HG03457 (cell line): Measurements from ENCODE around the gene PRKAR2B.
A peak's percentile ranks its signal among the peaks of the same experiment; 100 is the strongest.

ENCODE experiments used
- ATAC-seq: cut with Tn5 transposase; IDR thresholded peaks from one replicate; pipeline ENCODE4 v1.9.1; 2021; ENCODE audit warnings: moderate number of reproducible peaks; ENCODE audit not compliant: unreplicated experiment

Gene PRKAR2B

GRCh38 chr7:107044347-107045194 lies at the start of gene PRKAR2B:
PRKAR2B (plus strand) TSS chr7:107044705; CDS start chr7:107044908, 203 bp downstream.
- peak; percentile 72 for ATAC-seq

GRCh38 chr7:106994833-106995232 lies 49.7 kb upstream of the PRKAR2B start:
- no peak for ATAC-seq

DNA sequence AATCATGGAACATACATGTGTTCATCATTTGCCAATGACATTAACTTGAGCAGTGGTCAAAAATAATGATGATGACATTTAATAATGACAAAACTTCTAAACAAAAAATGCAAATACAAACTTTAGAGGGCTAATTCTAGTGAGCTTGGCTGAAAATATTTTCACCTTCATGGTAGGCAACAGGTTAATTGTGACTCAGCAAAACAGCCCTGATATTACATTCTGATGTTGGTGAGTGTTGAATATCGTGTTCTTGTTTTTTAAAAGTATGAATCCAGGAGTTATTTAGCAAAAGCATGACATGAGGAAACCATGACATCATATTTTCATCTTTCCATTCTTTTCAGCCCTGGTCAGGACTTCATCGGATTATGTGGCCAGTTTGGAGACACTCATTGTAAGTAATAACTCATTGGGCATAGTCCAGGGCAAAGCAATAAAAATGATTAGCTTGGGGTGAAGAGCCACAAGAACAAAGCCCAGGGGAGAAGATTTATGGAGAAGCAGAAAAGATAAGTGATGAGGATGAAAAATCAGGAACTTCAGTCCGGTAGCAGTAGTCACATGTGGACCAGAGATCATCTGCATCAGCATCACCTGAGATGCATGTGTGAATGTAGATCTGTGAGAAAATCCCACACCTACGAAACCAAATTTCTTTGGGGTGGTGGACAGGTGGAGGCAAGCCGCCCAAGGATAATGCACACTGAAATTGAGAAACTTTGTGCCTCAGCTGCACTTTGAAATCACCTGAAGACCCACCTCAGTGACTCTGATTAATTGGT lies 46.8 kb upstream of the PRKAR2B start:
- ATAC-seq: no peak

- no peak for ATAC-seq
Observed at GRCh38 chr7:106999023-106999422, 45.5 kb upstream of the PRKAR2B start.

DNA sequence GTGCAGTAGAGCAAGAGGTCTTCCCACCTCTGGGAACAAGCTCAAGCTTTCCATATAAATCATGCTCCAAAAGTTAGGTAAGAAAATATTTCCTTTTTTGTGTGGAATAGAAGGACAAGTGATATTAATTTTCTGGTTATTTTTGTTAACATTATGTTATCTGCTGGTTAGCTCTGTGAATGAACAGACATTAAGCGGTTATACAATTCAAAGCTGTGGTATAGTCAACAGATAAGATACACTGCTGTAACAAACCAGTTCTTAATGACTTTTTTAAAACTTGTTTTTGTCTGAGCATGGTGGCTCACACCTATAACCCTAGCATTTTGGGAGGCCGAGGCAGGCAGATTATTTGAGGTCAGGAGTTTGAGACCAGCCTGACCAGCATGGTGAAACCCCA lies 43.0 kb upstream of the PRKAR2B start:
- ATAC-seq: no peak

GRCh38 chr7:107002126-107002525 lies 42.4 kb upstream of the PRKAR2B start:
- no peak for ATAC-seq

DNA sequence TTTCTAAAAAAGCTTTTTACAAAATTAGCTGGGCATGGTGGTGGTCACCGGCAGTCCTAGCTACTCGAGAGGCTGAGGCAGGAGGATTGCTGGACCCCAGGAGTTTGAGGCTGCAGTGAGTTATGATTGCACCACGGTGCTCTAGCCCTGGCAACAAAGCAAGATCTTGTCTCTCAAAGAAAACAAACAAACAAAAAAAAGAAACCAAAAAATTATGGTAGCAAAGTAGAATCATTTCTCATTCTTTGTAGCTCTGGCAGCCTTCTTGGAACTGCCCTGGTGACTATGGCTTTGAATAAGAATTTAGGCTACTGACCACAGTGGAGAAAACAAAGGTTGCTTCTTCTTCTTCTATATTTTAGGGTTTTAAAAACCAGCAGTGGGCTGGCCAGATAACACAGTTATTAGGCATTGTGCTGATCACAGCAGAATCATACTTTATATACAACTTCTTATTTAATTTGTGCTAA lies 41.9 kb upstream of the PRKAR2B start:
- no peak for ATAC-seq

DNA sequence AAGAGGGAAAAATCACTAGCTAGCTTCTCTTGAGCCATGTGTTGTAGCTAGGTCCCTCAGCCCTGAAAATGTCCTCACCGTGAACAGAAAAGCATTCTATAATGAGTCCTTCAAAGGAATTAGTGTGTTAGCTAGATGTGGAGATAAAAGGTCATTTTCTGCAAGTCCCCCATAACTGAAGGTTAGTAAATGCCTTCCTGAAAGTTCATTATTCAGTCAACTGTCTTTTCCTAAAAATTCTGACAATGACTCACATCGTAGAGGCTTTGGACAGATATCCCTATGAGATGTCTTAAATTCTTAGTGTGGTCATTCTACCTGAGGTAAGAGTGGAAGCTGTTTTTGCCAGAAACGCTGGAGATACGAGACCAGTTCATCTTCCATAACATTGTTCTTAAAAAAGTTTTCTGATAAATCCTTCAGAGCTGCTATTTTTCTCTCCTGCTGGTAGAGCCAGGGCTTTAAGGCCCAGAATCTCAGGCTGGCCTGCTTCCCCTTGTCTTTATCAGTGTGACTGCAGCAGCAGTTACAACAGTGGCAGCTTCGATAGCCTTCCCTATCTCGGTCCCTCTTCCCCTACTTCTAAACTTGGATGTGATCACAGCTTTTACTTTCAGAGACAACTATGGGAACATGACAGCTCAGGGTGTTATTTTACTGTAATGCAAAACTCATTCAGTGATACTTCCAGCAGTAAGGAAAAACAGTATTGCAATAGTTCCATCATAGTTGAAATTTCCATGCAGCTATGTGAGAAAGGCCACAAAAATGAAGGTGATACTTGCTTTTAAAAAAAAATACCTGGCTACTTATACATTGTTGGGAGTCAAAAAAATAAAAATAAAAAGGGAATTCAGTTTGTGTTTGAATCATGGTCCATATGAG lies 37.3 kb upstream of the PRKAR2B start:
- no peak for ATAC-seq

- no peak for ATAC-seq
Observed at GRCh38 chr7:107007892-107008287, 36.6 kb upstream of the PRKAR2B start.

- no peak for ATAC-seq
Observed at GRCh38 chr7:107009846-107010203, 34.7 kb upstream of the PRKAR2B start.

- ATAC-seq: no peak
Observed at GRCh38 chr7:107012691-107013090, 31.8 kb upstream of the PRKAR2B start.

DNA sequence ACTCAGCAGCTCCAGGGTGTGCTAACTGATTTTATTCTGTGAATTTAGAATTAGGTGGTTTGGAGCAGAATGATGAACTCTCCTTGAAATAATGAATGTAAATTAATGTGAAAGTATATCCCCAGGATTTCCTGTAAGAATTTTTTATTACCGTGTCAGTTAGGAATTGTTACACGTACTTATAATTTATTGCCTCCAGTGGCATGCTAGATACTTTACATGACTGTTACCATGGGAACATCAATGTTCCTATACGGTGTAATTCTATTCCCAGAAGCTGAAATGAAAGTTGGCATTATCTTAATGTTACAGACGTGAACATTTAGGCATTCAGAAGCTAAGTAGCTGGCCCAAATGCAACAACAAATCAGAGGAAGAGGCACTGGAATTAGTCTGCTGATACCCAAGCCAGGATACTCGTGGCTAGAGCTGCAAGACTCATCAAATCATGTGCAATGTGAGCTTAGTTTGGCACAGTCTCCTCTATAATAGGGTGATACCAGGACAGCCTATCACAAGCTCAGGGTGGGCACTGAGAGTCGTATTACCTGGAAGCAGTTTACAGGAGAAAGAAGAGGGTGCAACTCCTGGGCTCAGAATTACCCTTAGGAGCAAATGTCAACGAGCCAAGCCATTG lies 30.0 kb upstream of the PRKAR2B start:
- no peak for ATAC-seq

DNA sequence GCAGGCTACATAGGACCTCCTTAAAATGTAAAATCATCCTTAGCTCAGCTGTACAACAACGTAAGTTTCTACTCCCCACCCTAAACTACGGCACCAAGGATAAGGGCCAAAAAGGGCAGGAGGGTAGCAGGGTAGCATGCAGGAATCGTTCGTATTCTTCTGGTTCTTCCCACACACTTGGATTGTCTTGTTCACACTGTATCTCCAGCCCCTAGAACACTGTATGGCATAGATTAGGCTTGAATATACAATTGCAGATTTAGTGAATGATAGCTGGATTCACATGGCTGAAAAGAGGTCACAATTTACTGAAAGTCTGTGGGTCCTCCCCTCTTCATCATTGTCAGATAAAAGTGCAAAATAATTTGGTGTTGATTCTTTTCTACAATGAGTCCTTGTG lies 28.2 kb upstream of the PRKAR2B start:
- ATAC-seq: no peak

DNA sequence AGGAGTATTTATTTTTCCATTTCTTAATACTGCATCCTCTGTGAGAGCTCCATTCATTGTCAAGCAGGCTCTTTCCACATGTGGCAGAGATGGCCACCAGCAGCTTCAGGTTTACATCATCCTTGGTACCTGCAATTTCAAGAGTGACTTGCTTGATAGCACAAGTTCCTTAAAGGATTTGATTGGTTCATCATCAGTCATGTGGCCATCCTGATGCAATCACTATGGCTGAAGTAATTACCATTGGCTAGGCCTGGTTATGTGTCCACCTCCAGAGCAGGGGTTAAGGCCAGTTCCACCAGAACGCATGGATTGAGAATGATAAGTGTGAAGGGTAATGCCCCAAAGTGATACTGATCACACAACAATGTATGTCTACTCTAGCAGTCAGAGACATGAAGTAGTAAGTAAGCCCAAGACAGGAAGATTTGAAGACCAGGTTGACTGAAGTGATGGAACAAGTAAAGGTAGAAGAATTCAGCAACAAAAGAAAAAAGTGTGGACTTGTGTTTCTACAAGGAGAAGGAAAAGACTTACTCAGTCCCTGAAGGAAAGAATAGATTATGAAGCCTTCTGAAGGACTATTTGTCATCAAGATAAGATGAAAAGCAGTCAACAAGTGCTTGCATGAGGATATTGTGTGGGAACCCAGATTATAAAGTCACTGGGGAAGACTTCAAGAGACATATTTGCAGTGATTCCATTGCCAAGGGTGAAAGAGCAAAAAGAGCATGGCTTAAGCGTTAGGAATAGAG lies 26.4 kb upstream of the PRKAR2B start:
- no peak for ATAC-seq

DNA sequence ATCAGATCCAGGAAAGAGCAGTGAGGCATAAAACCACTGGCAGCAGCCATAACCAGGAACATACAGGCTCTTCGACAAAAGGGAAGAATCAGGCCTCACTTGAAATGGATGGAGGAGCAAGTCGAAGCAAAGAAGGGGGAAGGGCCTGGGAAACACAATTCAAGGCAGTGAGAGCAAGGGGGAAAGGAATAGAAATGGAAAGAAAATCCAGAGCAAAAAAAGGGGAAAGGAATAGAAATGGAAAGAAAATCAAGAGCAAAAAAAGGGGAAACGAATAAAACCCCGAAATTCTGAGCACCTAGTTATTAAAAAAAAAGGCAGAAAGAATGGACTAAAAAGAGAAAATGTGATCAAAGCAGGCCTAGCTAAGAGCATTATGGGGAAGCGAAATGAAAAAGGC lies 24.1 kb upstream of the PRKAR2B start:
- ATAC-seq: no peak

- no peak for ATAC-seq
Observed at GRCh38 chr7:107021600-107021999, 22.9 kb upstream of the PRKAR2B start.

- no peak for ATAC-seq
Observed at GRCh38 chr7:107023522-107024151, 20.9 kb upstream of the PRKAR2B start.

DNA sequence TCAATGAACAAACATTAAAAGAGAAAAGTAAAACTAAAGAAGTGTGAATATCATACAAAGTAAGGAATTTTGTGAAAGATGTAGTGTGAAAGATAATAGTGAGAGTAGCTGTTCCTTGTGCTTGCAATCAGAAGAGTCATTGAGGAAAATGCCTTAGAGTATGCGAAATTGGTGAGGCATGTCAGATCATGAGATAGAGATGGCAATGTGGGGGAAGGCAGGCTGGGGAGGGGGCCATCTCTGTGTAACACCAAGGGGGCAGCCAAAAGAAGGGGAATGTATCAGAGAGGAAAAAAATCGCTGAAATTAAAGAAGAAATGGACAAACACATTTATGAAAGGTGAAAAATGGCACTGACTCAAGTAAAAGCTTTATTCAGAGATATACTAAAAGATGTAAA lies 19.6 kb upstream of the PRKAR2B start:
- no peak for ATAC-seq

DNA sequence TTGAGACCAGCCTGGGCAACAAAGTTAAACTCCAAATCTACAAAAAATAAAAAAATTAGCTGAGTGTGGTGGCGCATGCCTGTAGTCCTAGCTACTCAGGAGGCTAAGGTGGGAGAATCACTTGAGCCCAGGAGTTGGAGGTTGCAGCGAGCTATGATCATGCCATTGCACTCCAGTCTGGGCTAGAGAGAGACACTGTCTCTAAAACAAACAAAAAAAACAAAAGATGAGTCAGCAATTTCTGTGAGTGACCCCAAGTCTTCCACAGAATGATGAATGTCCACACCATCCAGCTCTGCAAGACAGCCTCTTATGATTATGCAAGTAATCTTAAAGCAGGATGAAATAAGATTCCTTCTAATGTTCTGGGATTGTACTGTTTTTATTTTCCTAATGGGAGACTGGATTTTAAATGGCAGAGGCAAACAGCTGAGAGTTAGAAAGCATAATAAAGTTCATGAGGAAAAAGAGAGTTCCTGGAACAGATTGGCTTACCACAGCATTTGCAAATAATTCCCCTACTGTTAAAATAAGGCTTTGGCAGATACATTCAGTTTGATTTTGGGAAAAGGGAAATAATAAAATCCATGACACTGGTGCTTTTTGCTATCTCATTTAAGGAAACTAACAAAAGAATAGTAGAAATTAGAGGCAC lies 18.9 kb upstream of the PRKAR2B start:
- ATAC-seq: no peak
